ENCODE data around the gene PFKP.

The PFKP gene

GRCh38 chr10:3068968-3069737, 1.8 kb downstream of the PFKP start:
- WGBS, 2 experiments = 15 to 16% methylated on average over 57 of the region's 57 CpGs
- Histone ChIP-seq H3K4me3 (ENCODE audit: insufficient read depth, low read depth, low read length) (peak overlapping the region; percentile 75), H3K27ac (ENCODE audit: insufficient read depth, low read depth, low read length, poor library complexity, severe bottlenecking) (no peak overlapping the region), H3K4me1 (ENCODE audit: control insufficient read depth, insufficient read depth, low read length) (no peaks in the 10 kb centered on the region), H3K27me3 (ENCODE audit: control insufficient read depth, insufficient read depth, low read length, poor library complexity, severe bottlenecking) (peaks cover 34% of the 10 kb centered on the region), H3K36me3 (ENCODE audit: control insufficient read depth, insufficient read depth, low read length) (no peaks in the 10 kb centered on the region), H3K9me3 (ENCODE audit: control insufficient read depth, low read length) (no peaks in the 10 kb centered on the region)

- Histone ChIP-seq H3K27ac (ENCODE audit: insufficient read depth, low read depth, low read length, poor library complexity, severe bottlenecking) (no peak overlapping the region), H3K36me3 (ENCODE audit: control insufficient read depth, insufficient read depth, low read length) (no peaks in the 10 kb centered on the region), H3K4me1 (ENCODE audit: control insufficient read depth, insufficient read depth, low read length) (no peaks in the 10 kb centered on the region), H3K9me3 (ENCODE audit: control insufficient read depth, low read length) (no peaks in the 10 kb centered on the region), H3K27me3 (ENCODE audit: control insufficient read depth, insufficient read depth, low read length, poor library complexity, severe bottlenecking) (peaks cover 31% of the 10 kb centered on the region), H3K4me3 (ENCODE audit: insufficient read depth, low read depth, low read length) (no peak overlapping the region)
- WGBS, 2 experiments = 95 to 96% methylated on average over 11 of the region's 11 CpGs
These were observed 2.5 kb downstream of the PFKP start for GRCh38 chr10:3069876-3070275.

GRCh38 chr10:3071405-3072198, 4.3 kb downstream of the PFKP start:
- no peak overlapping the region for H3K4me3 ChIP-seq (ENCODE audit: insufficient read depth, low read depth, low read length)
- no peaks in the 10 kb centered on the region for H3K9me3 ChIP-seq (ENCODE audit: control insufficient read depth, low read length)
- peaks cover 16% of the 10 kb centered on the region for H3K27me3 ChIP-seq (ENCODE audit: control insufficient read depth, insufficient read depth, low read length, poor library complexity, severe bottlenecking)
- WGBS, 2 experiments = 96% methylated on average over 13 of the region's 13 CpGs
- H3K4me1 ChIP-seq (ENCODE audit: control insufficient read depth, insufficient read depth, low read length) = peaks cover 2% of the 10 kb centered on the region
- H3K36me3 ChIP-seq (ENCODE audit: control insufficient read depth, insufficient read depth, low read length) = no peaks in the 10 kb centered on the region
- H3K27ac ChIP-seq (ENCODE audit: insufficient read depth, low read depth, low read length, poor library complexity, severe bottlenecking) = no peak overlapping the region

GRCh38 chr10:3072641-3073360, 5.5 kb downstream of the PFKP start:
- Histone ChIP-seq H3K4me1 (ENCODE audit: control insufficient read depth, insufficient read depth, low read length) (peaks cover 9% of the 10 kb centered on the region), H3K27ac (ENCODE audit: insufficient read depth, low read depth, low read length, poor library complexity, severe bottlenecking) (no peak overlapping the region), H3K36me3 (ENCODE audit: control insufficient read depth, insufficient read depth, low read length) (no peaks in the 10 kb centered on the region), H3K9me3 (ENCODE audit: control insufficient read depth, low read length) (no peaks in the 10 kb centered on the region), H3K4me3 (ENCODE audit: insufficient read depth, low read depth, low read length) (no peak overlapping the region), H3K27me3 (ENCODE audit: control insufficient read depth, insufficient read depth, low read length, poor library complexity, severe bottlenecking) (peaks cover 4% of the 10 kb centered on the region)
- 89 to 92% methylated on average over 10 of the region's 10 CpGs for WGBS, 2 experiments

- peaks cover 21% of the 10 kb centered on the region for H3K4me1 ChIP-seq (ENCODE audit: control insufficient read depth, insufficient read depth, low read length)
- no peaks in the 10 kb centered on the region for H3K27me3 ChIP-seq (ENCODE audit: control insufficient read depth, insufficient read depth, low read length, poor library complexity, severe bottlenecking)
- no peaks in the 10 kb centered on the region for H3K9me3 ChIP-seq (ENCODE audit: control insufficient read depth, low read length)
- no peak overlapping the region for H3K4me3 ChIP-seq (ENCODE audit: insufficient read depth, low read depth, low read length)
- 87 to 88% methylated on average over 7 of the region's 7 CpGs for WGBS, 2 experiments
- no peak overlapping the region for H3K27ac ChIP-seq (ENCODE audit: insufficient read depth, low read depth, low read length, poor library complexity, severe bottlenecking)
- H3K36me3 ChIP-seq (ENCODE audit: control insufficient read depth, insufficient read depth, low read length) = no peaks in the 10 kb centered on the region
These were observed 6.9 kb downstream of the PFKP start for GRCh38 chr10:3074145-3074665.

- H3K27me3 ChIP-seq (ENCODE audit: control insufficient read depth, insufficient read depth, low read length, poor library complexity, severe bottlenecking) = no peaks in the 10 kb centered on the region
- no peak overlapping the region for H3K27ac ChIP-seq (ENCODE audit: insufficient read depth, low read depth, low read length, poor library complexity, severe bottlenecking)
- peaks cover 21% of the 10 kb centered on the region for H3K4me1 ChIP-seq (ENCODE audit: control insufficient read depth, insufficient read depth, low read length)
- H3K4me3 ChIP-seq (ENCODE audit: insufficient read depth, low read depth, low read length) = no peak overlapping the region
- H3K36me3 ChIP-seq (ENCODE audit: control insufficient read depth, insufficient read depth, low read length) = no peaks in the 10 kb centered on the region
- 87 to 92% methylated on average over 10 of the region's 10 CpGs for WGBS, 2 experiments
- H3K9me3 ChIP-seq (ENCODE audit: control insufficient read depth, low read length) = no peaks in the 10 kb centered on the region
These were observed 7.7 kb downstream of the PFKP start for GRCh38 chr10:3074985-3075600.

- peaks cover 21% of the 10 kb centered on the region for H3K4me1 ChIP-seq (ENCODE audit: control insufficient read depth, insufficient read depth, low read length)
- no peaks in the 10 kb centered on the region for H3K27me3 ChIP-seq (ENCODE audit: control insufficient read depth, insufficient read depth, low read length, poor library complexity, severe bottlenecking)
- no peak overlapping the region for H3K27ac ChIP-seq (ENCODE audit: insufficient read depth, low read depth, low read length, poor library complexity, severe bottlenecking)
- H3K36me3 ChIP-seq (ENCODE audit: control insufficient read depth, insufficient read depth, low read length) = no peaks in the 10 kb centered on the region
- H3K4me3 ChIP-seq (ENCODE audit: insufficient read depth, low read depth, low read length) = no peak overlapping the region
- no peaks in the 10 kb centered on the region for H3K9me3 ChIP-seq (ENCODE audit: control insufficient read depth, low read length)
- WGBS, 2 experiments = 92 to 94% methylated on average over 16 of the region's 16 CpGs
These were observed 8.8 kb downstream of the PFKP start for GRCh38 chr10:3076138-3076537.

GRCh38 chr10:3077509-3077908, 10.2 kb downstream of the PFKP start:
- no peaks in the 10 kb centered on the region for H3K36me3 ChIP-seq (ENCODE audit: control insufficient read depth, insufficient read depth, low read length)
- 92 to 95% methylated on average over 5 of the region's 5 CpGs for WGBS, 2 experiments
- peaks cover 21% of the 10 kb centered on the region for H3K4me1 ChIP-seq (ENCODE audit: control insufficient read depth, insufficient read depth, low read length)
- H3K4me3 ChIP-seq (ENCODE audit: insufficient read depth, low read depth, low read length) = no peak overlapping the region
- no peaks in the 10 kb centered on the region for H3K27me3 ChIP-seq (ENCODE audit: control insufficient read depth, insufficient read depth, low read length, poor library complexity, severe bottlenecking)
- H3K9me3 ChIP-seq (ENCODE audit: control insufficient read depth, low read length) = no peaks in the 10 kb centered on the region
- peak overlapping the region; percentile 54 for H3K27ac ChIP-seq (ENCODE audit: insufficient read depth, low read depth, low read length, poor library complexity, severe bottlenecking)

GRCh38 chr10:3077940-3078630, 10.7 kb downstream of the PFKP start:
- H3K4me3 ChIP-seq (ENCODE audit: insufficient read depth, low read depth, low read length) = no peak overlapping the region
- no peaks in the 10 kb centered on the region for H3K27me3 ChIP-seq (ENCODE audit: control insufficient read depth, insufficient read depth, low read length, poor library complexity, severe bottlenecking)
- H3K36me3 ChIP-seq (ENCODE audit: control insufficient read depth, insufficient read depth, low read length) = no peaks in the 10 kb centered on the region
- 69 to 73% methylated on average over 10 of the region's 10 CpGs for WGBS, 2 experiments
- H3K9me3 ChIP-seq (ENCODE audit: control insufficient read depth, low read length) = no peaks in the 10 kb centered on the region
- peaks cover 21% of the 10 kb centered on the region for H3K4me1 ChIP-seq (ENCODE audit: control insufficient read depth, insufficient read depth, low read length)
- peak overlapping the region; percentile 54 for H3K27ac ChIP-seq (ENCODE audit: insufficient read depth, low read depth, low read length, poor library complexity, severe bottlenecking)
